K562 (cell line): Measurements from ENCODE around the gene INVS. TPM values are rescaled to one million over a fixed set of nuclear protein-coding genes. Genes with fewer than 3 reads are reported as not detected.

Source experiments
- ATAC-seq: fragments of 200-7000 bp; cut with Tn5 transposase; 3 replicates; pipeline ENCODE4 v1.9.1; 2020; ENCODE audit warnings: moderate library complexity
- BruUV-seq: library from RNA; stranded (reverse); fragments of 400-500 nt; replicated peaks from 2 replicates; lab custom pipeline; 2021; lab: Mats Ljungman, UMichigan
- CTCF ChIA-PET: fragments of 300-600 bp; formaldehyde crosslinking; extraction: SDS; loops from one replicate; lab custom pipeline; 2021; ENCODE audit warnings: low intra/inter-chr PET ratio; lab: Yijun Ruan, JAX
- POLR2A ChIA-PET: fragments of 300-600, 350-650 bp; sonication (Branson Sonifier 250); formaldehyde crosslinking; extraction: SDS; loops from one replicate; lab custom pipeline; 2021; ENCODE audit warnings: antibody characterized with exemption, inconsistent platforms; lab: Yijun Ruan, JAX
- DNase-seq, 4 experiments: peaks; one replicate each; pipeline versions ENCODE4 v3.0.0 to v3.0.0-alpha.2; 2011 to 2018; ENCODE audit warnings: low spot score in 3 of 4, mixed read lengths in 3 of 4; ENCODE audit errors: extremely low read depth in 1 of 4
- FAIRE-seq: peaks from 2 replicates; lab custom pipeline; 2011; peaks lifted over from hg19 to GRCh38; lab: Jason Lieb, UNC
- H2AFZ ChIP-seq: 2 replicates; pipeline ENCODE4 v1.6.0; 2011; ENCODE audit warnings: low read depth, low read length, control low read depth, inconsistent platforms
- H3K27ac ChIP-seq: fragments of 200-600 bp; 3 replicates; pipeline ENCODE4 v1.8.0; 2011; ENCODE audit warnings: low read depth, mild to moderate bottlenecking, control low read depth, inconsistent platforms, low read length, moderate library complexity, mixed read lengths; ENCODE audit errors: extremely low read depth
- H3K27me3 ChIP-seq, 2 experiments: fragments of 300-600 bp in 1 of 2; 2 replicates in 1 of 2; 3 replicates in 1 of 2; pipeline versions ENCODE4 v1.6.0 to v1.8.0; 2011; ENCODE audit warnings: inconsistent platforms in 2 of 2, low read length in 2 of 2, mild to moderate bottlenecking in 1 of 2, mixed read lengths in 1 of 2, moderate library complexity in 1 of 2; ENCODE audit not compliant: control insufficient read depth in 2 of 2, insufficient read depth in 2 of 2
- H3K36me3 ChIP-seq: fragments of 300-600 bp; 3 replicates; pipeline ENCODE4 v1.8.0; 2011; ENCODE audit warnings: mild to moderate bottlenecking, low read length, inconsistent platforms; ENCODE audit not compliant: control insufficient read depth, insufficient read depth
- H3K4me1 ChIP-seq, 2 experiments: fragments of 200-600 bp in 1 of 2; replicated peaks in 1 of 2; 2 replicates in 1 of 2; 3 replicates in 1 of 2; pipeline versions ENCODE4 v1.5.1 to v1.8.0; 2011; ENCODE audit warnings: inconsistent platforms in 2 of 2, low read length in 2 of 2, mild to moderate bottlenecking in 1 of 2, mixed read lengths in 1 of 2, moderate library complexity in 1 of 2; ENCODE audit not compliant: control insufficient read depth in 2 of 2, insufficient read depth in 2 of 2
- H3K4me2 ChIP-seq: 2 replicates; pipeline ENCODE4 v1.6.1; 2011; ENCODE audit warnings: low read length, control low read depth, inconsistent platforms, mixed read lengths; ENCODE audit not compliant: insufficient read depth
- H3K4me3 ChIP-seq: fragments of 200-600 bp; sonication (generic), shearing (Covaris generic); 2 replicates; pipeline ENCODE4 v1.5.1; 2016; ENCODE audit warnings: control low read depth, inconsistent platforms
- H3K79me2 ChIP-seq: fragments of 200-600 bp; 3 replicates; pipeline ENCODE4 v1.8.0; 2011; ENCODE audit warnings: low read length, inconsistent platforms; ENCODE audit not compliant: control insufficient read depth, insufficient read depth
- H3K9ac ChIP-seq, 2 experiments: 2 replicates each; pipeline versions ENCODE4 v1.6.0 to v1.6.1; 2011; ENCODE audit warnings: low read depth in 2 of 2, low read length in 2 of 2, control low read depth in 1 of 2, inconsistent platforms in 1 of 2, mild to moderate bottlenecking in 1 of 2, mixed read lengths in 1 of 2; ENCODE audit not compliant: insufficient read depth in 1 of 2
- H3K9me1 ChIP-seq: one replicate; pipeline ENCODE4 v1.6.0; 2011; ENCODE audit warnings: inconsistent platforms, mild to moderate bottlenecking, low read length, moderate library complexity; ENCODE audit not compliant: control insufficient read depth, insufficient read depth
- H3K9me3 ChIP-seq: replicated peaks from 2 replicates; pipeline ENCODE4 v1.5.1; 2011; ENCODE audit warnings: low read depth, low read length, inconsistent platforms; ENCODE audit not compliant: control insufficient read depth, insufficient read depth
- H4K20me1 ChIP-seq: replicated peaks from 2 replicates; pipeline ENCODE4 v1.6.1; 2011; ENCODE audit warnings: low read length, inconsistent platforms, mixed read lengths; ENCODE audit not compliant: control insufficient read depth, insufficient read depth
- C11orf30 ChIP-seq: fragments of 450-650 bp; IDR thresholded peaks from 2 replicates; pipeline ENCODE4 v1.6.1; 2016; ENCODE audit warnings: low read depth, mild to moderate bottlenecking
- MAFF ChIP-seq: IDR thresholded peaks from 2 replicates; pipeline ENCODE4 v1.6.1; 2012; ENCODE audit warnings: low read length, improper control_type of control experiment
- MAFG ChIP-seq: fragments of 450-650 bp; conservative IDR thresholded peaks from 2 replicates; pipeline ENCODE4 v1.6.1; 2016; ENCODE audit warnings: missing genetic modification characterization, missing compliant biosample characterization
- MAFK ChIP-seq: IDR thresholded peaks from 2 replicates; pipeline ENCODE4 v1.6.1; 2011; ENCODE audit warnings: low read length, improper control_type of control experiment
- RBBP5 ChIP-seq: fragments of 200-600 bp; sonication (generic); IDR thresholded peaks from 2 replicates; pipeline ENCODE4 v1.6.1; 2012; ENCODE audit warnings: borderline replicate concordance, mild to moderate bottlenecking, low read length, control low read depth, inconsistent platforms; ENCODE audit not compliant: insufficient read depth, poor library complexity, severe bottlenecking
- RBM22 ChIP-seq: fragments of 200-400 bp; formaldehyde crosslinking; IDR thresholded peaks from 2 replicates; pipeline ENCODE4 v1.6.1; 2018; ENCODE audit warnings: low read length, low read depth; ENCODE audit not compliant: poor library complexity, severe bottlenecking
- SLC30A9 ChIP-seq: fragments of 250-450 bp; sonication (Bioruptor Pico); IDR thresholded peaks from 2 replicates; pipeline ENCODE4 v1.8.0; 2022; ENCODE audit warnings: mild to moderate bottlenecking, moderate library complexity
- TSHZ1 ChIP-seq: fragments of 250-450 bp; sonication (Bioruptor Pico); IDR thresholded peaks from 2 replicates; pipeline ENCODE4 v1.4.0; 2020; ENCODE audit warnings: mild to moderate bottlenecking, moderate library complexity
- ZNF316 ChIP-seq: fragments of 450-650 bp; IDR thresholded peaks from 2 replicates; pipeline ENCODE4 v1.6.1; 2016
- ZNF445 ChIP-seq: fragments of 250-450 bp; sonication (Bioruptor Pico); IDR thresholded peaks from 2 replicates; pipeline ENCODE4 v1.4.0; 2020; ENCODE audit warnings: low read depth, mild to moderate bottlenecking, moderate library complexity
- ZNF583 ChIP-seq: fragments of 250-450 bp; sonication (Bioruptor Pico); IDR thresholded peaks from 2 replicates; pipeline ENCODE4 v1.4.0; 2020
- WGBS: fragments of 100-300 bp; shearing (Covaris generic); methylation state at CpG from one replicate; pipeline ENCODE4 v1.1.6; 2016; ENCODE audit warnings: low coverage, mixed read lengths; ENCODE audit not compliant: insufficient coverage; ENCODE audit errors: missing lambda C conversion rate; 5-methylcytosine and 5-hydroxymethylcytosine counted together
- in situ Hi-C: fragments of 300-500 bp; cut with MboI; formaldehyde crosslinking; loops from 4 replicates; pipeline ENCODE4 v1.15.0; 2018; ENCODE audit warnings: inconsistent platforms, mixed read lengths
- intact Hi-C: fragments of 100-400 bp; cut with micrococcal nuclease; formaldehyde crosslinking; loops from 2 replicates; pipeline ENCODE4 v1.14.2; 2022
- polyA plus RNA-seq, 8 experiments: library from polyadenylated mRNA; depleted of rRNA in 4 of 8; stranded (reverse) in 5 of 8; unstranded in 3 of 8; fragments of >200 nt; fragmentation: Nextera tagmentation in 2 of 8; fragmentation: Illumina TruSeq in 1 of 8; extraction: Ambion mirVana in 2 of 8; extraction: Trizol in 1 of 8; gene quantifications; 2 replicates each; pipeline versions ENCODE4 v1.2.1 to v1.2.3, GENCODE V29; 2011 to 2014; ENCODE audit warnings: inconsistent platforms in 1 of 8, missing spikeins in 1 of 8
- total RNA-seq, 7 experiments: library from RNA; depleted of rRNA in 6 of 7; stranded (reverse); fragments of >200 nt in 6 of 7; fragmentation: Illumina TruSeq in 2 of 7; extraction: Trizol in 2 of 7; gene quantifications; 2 replicates each; pipeline versions ENCODE4 v1.2.1 to v1.2.3, GENCODE V29; 2011 to 2021; ENCODE audit warnings: low replicate concordance in 1 of 7

Gene INVS
- total and polyA plus RNA-seq, 9 of the 15 experiments (the other 6 are each of a cell fraction or from before 2014, with no cell fraction given): 0.77 to 18.5 (median 10.0) TPM

GRCh38 chr9:100191264-100191663 lies 92.2 kb downstream of the INVS start:
- in situ Hi-C loops: no loop called here
- ChIA-PET POLR2A (no interaction called here), CTCF (no interaction called here)
- FAIRE-seq: no peak
- no peak overlapping the region for H3K4me2 ChIP-seq
- peaks cover 0 to 4% of the 10 kb centered on the region in 2 experiments; a peak in 1 of 5 replicates for H3K4me1 ChIP-seq
- BruUV-seq: no TSS peak
- DNase-seq: no peak
- no peak overlapping the region for H3K9ac ChIP-seq
- H3K79me2 ChIP-seq: no peaks in the 10 kb centered on the region
- H3K9me1 ChIP-seq: no peaks in the 10 kb centered on the region
- no peak for TF ChIP-seq ZNF445
- peak; percentile 100 for TF ChIP-seq ZNF583 (CRISPR knock-in tag)
- H2AFZ ChIP-seq: no peak overlapping the region
- H3K9me3 ChIP-seq: no peaks in the 10 kb centered on the region; the same call in 1 of the 2 replicates
- no peaks in the 10 kb centered on the region for H4K20me1 ChIP-seq
- no peak overlapping the region for H3K4me3 ChIP-seq
- no peaks in the 10 kb centered on the region for H3K27me3 ChIP-seq
- H3K36me3 ChIP-seq: no peaks in the 10 kb centered on the region
- ATAC-seq: no peak
- no peak overlapping the region for H3K27ac ChIP-seq
- intact Hi-C loops: no loop called here

GRCh38 chr9:100193078-100193477 lies 94.0 kb downstream of the INVS start:
- H4K20me1 ChIP-seq: no peaks in the 10 kb centered on the region
- H3K27ac ChIP-seq: no peak overlapping the region
- BruUV-seq: no TSS peak
- H3K4me2 ChIP-seq: no peak overlapping the region
- H2AFZ ChIP-seq: no peak overlapping the region
- WGBS: 95% methylated on average over 3 of the region's 3 CpGs
- POLR2A ChIA-PET: no interaction called here
- H3K9me1 ChIP-seq: no peaks in the 10 kb centered on the region
- TF ChIP-seq C11orf30: peak; percentile 51; the same call in 1 of the 2 replicates
- TF ChIP-seq TSHZ1 (CRISPR knock-in tag): no peak
- peak; percentile 78 for TF ChIP-seq MAFK
- TF ChIP-seq RBM22: no peak
- TF ChIP-seq ZNF316: peak; percentile 66
- peak; percentile 48; the same call in 1 of the 2 replicates for TF ChIP-seq MAFG (tag)
- TF ChIP-seq RBBP5: no peak
- TF ChIP-seq SLC30A9 (CRISPR knock-in tag): no peak
- TF ChIP-seq MAFF: peak; percentile 60
- CTCF ChIA-PET: no interaction called here
- in situ Hi-C loops: no loop called here
- DNase-seq (no peak), ATAC-seq (no peak), FAIRE-seq (no peak)
- H3K4me1 ChIP-seq: peaks cover 0 to 8% of the 10 kb centered on the region in 2 experiments; a peak in 2 of 5 replicates
- intact Hi-C loops: no loop called here
- H3K79me2 ChIP-seq: no peaks in the 10 kb centered on the region
- no peaks in the 10 kb centered on the region; the same call in 1 of the 2 replicates for H3K9me3 ChIP-seq
- H3K9ac ChIP-seq: no peak overlapping the region
- no peaks in the 10 kb centered on the region for H3K27me3 ChIP-seq
- no peaks in the 10 kb centered on the region for H3K36me3 ChIP-seq
- no peak overlapping the region for H3K4me3 ChIP-seq
